ENCODE results near the gene MAP2K3. TPM values are rescaled to one million over a fixed set of nuclear protein-coding genes. Genes with fewer than 3 reads are reported as not detected.

Gene MAP2K3
- total RNA-seq, 1 donor from 2014 or later, result 3.5 TPM

DNA sequence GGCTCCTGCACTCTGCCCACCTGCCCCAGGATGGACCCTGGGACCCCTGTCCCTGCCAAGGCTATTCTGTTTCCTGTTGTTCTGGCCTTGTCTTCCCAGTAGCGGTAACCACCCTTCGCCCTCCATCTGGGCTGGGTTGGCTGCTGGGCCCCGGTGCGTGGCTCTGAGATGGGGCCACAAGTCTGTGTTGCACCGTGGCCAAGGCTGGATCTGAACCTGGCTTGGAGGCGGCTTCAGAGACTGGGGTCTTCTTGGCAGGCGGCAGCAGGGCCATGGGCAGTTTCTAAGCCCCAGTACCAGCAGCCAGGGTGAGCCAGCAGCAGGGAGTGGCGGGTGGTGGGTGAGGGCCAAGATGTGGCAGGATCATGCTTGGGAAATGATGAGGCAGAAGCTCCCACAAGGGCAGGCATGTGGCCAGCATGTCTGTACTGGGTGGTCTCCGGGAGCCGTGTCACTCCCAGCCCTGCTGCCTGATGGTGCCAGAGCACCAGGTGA is 12.6 kb downstream of the MAP2K3 start:
- peaks cover 3% of the 10 kb centered on the region for H4K20me1 ChIP-seq (ENCODE audit: low read depth)
- Mint-ChIP-seq H3K27me3 (ENCODE audit: insufficient read depth, low read depth) (peaks cover 11% of the 10 kb centered on the region), H3K4me1 (peaks cover 6% of the 10 kb centered on the region), H3K27ac (no peak overlapping the region), H3K4me3 (peak overlapping the region; percentile 33), H3K9me3 (peaks cover 38% of the 10 kb centered on the region), H3K36me3 (peaks cover 4% of the 10 kb centered on the region)
- H3K27me3 ChIP-seq, result no peaks in the 10 kb centered on the region
- H3K9me3 ChIP-seq (ENCODE audit: low read depth), result peaks cover 6% of the 10 kb centered on the region
- no peaks in the 10 kb centered on the region for H3F3A ChIP-seq (ENCODE audit: low read depth)
- H3K4me2 ChIP-seq, result no peak overlapping the region
- DNase-seq (ENCODE audit: low spot score), result no peak
- no peak overlapping the region for H3K4me3 ChIP-seq
- H2AFZ ChIP-seq (replicated peaks), result no peak overlapping the region
- H3K36me3 ChIP-seq, result no peaks in the 10 kb centered on the region
- H3K4me1 ChIP-seq, result no peaks in the 10 kb centered on the region
- H3K79me2 ChIP-seq (ENCODE audit: low read depth), result no peaks in the 10 kb centered on the region
- no peak overlapping the region for H3K27ac ChIP-seq
- H3K9ac ChIP-seq, result no peak overlapping the region
- no peak for TF ChIP-seq EZH2 (IDR thresholded peaks at IDR 0.05)
- TF ChIP-seq EZH2phosphoT487 (IDR thresholded peaks at IDR 0.05), result no peak
- TF ChIP-seq, protein P1, sequence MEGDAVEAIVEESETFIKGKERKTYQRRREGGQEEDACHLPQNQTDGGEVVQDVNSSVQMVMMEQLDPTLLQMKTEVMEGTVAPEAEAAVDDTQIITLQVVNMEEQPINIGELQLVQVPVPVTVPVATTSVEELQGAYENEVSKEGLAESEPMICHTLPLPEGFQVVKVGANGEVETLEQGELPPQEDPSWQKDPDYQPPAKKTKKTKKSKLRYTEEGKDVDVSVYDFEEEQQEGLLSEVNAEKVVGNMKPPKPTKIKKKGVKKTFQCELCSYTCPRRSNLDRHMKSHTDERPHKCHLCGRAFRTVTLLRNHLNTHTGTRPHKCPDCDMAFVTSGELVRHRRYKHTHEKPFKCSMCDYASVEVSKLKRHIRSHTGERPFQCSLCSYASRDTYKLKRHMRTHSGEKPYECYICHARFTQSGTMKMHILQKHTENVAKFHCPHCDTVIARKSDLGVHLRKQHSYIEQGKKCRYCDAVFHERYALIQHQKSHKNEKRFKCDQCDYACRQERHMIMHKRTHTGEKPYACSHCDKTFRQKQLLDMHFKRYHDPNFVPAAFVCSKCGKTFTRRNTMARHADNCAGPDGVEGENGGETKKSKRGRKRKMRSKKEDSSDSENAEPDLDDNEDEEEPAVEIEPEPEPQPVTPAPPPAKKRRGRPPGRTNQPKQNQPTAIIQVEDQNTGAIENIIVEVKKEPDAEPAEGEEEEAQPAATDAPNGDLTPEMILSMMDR (IDR thresholded peaks at IDR 0.05), result no peak

GRCh38 chr17:21297597-21297996 is 13.1 kb downstream of the MAP2K3 start:
- Histone ChIP-seq H3K79me2 (ENCODE audit: low read depth) (no peaks in the 10 kb centered on the region), H3K27me3 (no peaks in the 10 kb centered on the region), H3K36me3 (no peaks in the 10 kb centered on the region), H3K4me2 (no peak overlapping the region), H3K9ac (no peak overlapping the region), H3K9me3 (ENCODE audit: low read depth) (peaks cover 4% of the 10 kb centered on the region), H3K27ac (no peak overlapping the region), H4K20me1 (ENCODE audit: low read depth) (peaks cover 3% of the 10 kb centered on the region), H3K4me3 (no peak overlapping the region), H3F3A (ENCODE audit: low read depth) (no peaks in the 10 kb centered on the region), H2AFZ (replicated peaks) (no peak overlapping the region), H3K4me1 (no peaks in the 10 kb centered on the region)
- Mint-ChIP-seq H3K27ac (no peak overlapping the region), H3K27me3 (ENCODE audit: insufficient read depth, low read depth) (peaks cover 10% of the 10 kb centered on the region), H3K4me3 (no peak overlapping the region), H3K36me3 (peaks cover 4% of the 10 kb centered on the region), H3K4me1 (peaks cover 4% of the 10 kb centered on the region), H3K9me3 (peaks cover 38% of the 10 kb centered on the region)
- DNase-seq (ENCODE audit: low spot score), result peak; percentile 41
- TF ChIP-seq, protein P1 (IDR thresholded peaks at IDR 0.05), result no peak
- TF ChIP-seq EZH2phosphoT487 (IDR thresholded peaks at IDR 0.05) (no peak), EZH2 (IDR thresholded peaks at IDR 0.05) (no peak)

DNA sequence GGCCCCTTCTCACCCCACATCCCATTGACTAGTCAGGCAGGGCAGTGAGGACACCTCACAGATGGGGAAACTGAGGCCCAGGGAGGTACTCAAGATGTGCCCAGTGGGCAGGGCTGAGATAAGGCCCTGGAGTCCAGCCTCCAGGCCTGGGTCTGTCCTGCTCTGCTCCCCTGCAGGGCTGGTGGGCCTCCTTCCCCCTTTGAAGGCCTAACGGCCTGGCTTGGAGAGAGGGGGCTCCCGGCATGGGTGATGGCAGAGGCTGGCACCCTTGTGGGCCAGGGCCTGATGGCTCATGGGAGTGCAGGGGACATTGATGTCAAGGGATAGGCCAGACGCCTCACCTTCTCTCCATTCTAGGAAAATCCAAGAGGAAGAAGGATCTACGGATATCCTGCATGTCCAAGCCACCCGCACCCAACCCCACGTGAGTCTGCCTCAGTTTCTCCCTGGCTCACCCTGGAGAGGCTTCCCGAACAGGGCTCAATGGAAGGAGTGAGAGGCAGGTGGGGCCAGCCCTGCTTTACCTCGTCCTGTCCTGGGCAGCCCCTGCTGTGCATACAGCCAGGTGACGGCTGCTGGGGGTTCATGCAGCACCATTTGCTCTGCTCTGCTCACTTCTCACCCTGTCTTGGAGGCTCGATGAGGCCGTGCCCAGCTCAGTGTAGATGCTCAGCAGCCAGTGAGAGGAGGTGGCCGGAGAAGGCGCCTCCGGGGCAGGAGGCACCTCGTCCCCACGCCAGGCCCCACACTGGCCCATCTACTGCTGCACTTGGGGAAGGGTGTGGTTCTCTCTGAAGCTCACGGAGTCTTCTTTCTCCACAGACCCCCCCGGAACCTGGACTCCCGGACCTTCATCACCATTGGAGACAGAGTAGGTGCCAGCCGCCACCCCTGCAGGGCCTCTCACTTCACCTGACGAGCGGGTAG is 13.8 kb downstream of the MAP2K3 start:
- Mint-ChIP-seq H3K4me1 (peaks cover 4% of the 10 kb centered on the region), H3K9me3 (peaks cover 40% of the 10 kb centered on the region), H3K27ac (no peak overlapping the region), H3K4me3 (no peak overlapping the region), H3K36me3 (peaks cover 7% of the 10 kb centered on the region), H3K27me3 (ENCODE audit: insufficient read depth, low read depth) (peaks cover 8% of the 10 kb centered on the region)
- Histone ChIP-seq H3F3A (ENCODE audit: low read depth) (no peaks in the 10 kb centered on the region), H3K4me3 (no peak overlapping the region), H2AFZ (replicated peaks) (no peak overlapping the region), H3K27ac (no peak overlapping the region), H3K9me3 (ENCODE audit: low read depth) (no peaks in the 10 kb centered on the region), H3K9ac (no peak overlapping the region), H4K20me1 (ENCODE audit: low read depth) (peaks cover 3% of the 10 kb centered on the region), H3K4me1 (no peaks in the 10 kb centered on the region), H3K79me2 (ENCODE audit: low read depth) (no peaks in the 10 kb centered on the region), H3K27me3 (no peaks in the 10 kb centered on the region), H3K36me3 (no peaks in the 10 kb centered on the region), H3K4me2 (no peak overlapping the region)
- no peak for DNase-seq (ENCODE audit: low spot score)
- TF ChIP-seq EZH2 (IDR thresholded peaks at IDR 0.05) (no peak), EZH2phosphoT487 (IDR thresholded peaks at IDR 0.05) (no peak)
- TF ChIP-seq, protein P1 (IDR thresholded peaks at IDR 0.05), result no peak
